Measurements from ENCODE around the gene LRRTM4. TPM values are rescaled to one million over a fixed set of nuclear protein-coding genes. Genes with fewer than 3 reads are reported as not detected.
"Not testable (repeated sequence)": the region's sequence is repeated elsewhere in the genome, so short reads cannot be mapped to it uniquely, and the experiment has no call there.

Gene LRRTM4
- total RNA-seq, 2 experiments from 2014 or later = not detected

DNA sequence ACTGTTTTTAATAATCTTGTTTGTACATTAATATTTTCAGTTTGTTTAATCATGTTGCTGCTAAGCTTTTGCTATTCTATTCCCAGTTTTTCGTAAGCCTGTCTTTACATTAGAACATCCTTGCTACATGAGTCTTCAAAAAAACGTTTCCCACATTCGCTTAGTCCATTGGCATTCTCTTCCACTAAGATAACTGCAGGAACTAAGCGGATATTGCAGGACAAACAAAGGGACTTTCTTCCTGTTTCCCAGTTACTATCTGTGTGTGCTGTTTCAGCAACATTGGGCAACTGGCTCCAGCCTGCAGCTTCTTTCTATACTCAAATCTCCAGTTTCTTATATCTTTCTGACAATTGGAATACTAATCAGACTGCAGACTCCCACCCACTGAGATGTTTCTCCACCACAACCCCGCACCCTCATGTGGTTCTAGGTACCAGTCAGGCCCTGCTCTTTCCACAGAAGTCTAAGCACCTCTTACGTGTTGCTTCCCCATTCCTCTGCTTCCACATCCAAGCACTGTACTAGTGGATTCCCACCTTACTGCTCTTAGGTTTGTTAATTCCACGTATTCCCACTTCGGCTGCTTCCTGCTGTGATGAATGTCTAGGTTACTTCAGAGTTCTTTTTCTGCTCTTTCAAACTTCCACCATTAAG lies 420.3 kb downstream of the LRRTM4 start:
- H4K20me1 ChIP-seq (ENCODE audit: insufficient read depth, low read length) = no peaks in the 10 kb centered on the region
- no peak overlapping the region for H3K27ac ChIP-seq (ENCODE audit: low read depth, low read length, poor library complexity, severe bottlenecking)
- H2AFZ ChIP-seq (ENCODE audit: low read length) = no peak overlapping the region
- intact Hi-C loops (cut with micrococcal nuclease; ENCODE audit: unreplicated experiment) = no loop called here
- no TSS peak for BruUV-seq (replicated peaks)
- no peaks in the 10 kb centered on the region for H3K9me2 ChIP-seq (ENCODE audit: insufficient read depth, low read length)
- POLR2A ChIA-PET = no interaction called here
- no peaks in the 10 kb centered on the region for H3K9me3 ChIP-seq (ENCODE audit: low read length)
- H3K4me2 ChIP-seq (ENCODE audit: low read length) = no peak overlapping the region
- CTCF ChIA-PET (ENCODE audit: unreplicated experiment) = no interaction called here
- TF ChIP-seq, protein P1, sequence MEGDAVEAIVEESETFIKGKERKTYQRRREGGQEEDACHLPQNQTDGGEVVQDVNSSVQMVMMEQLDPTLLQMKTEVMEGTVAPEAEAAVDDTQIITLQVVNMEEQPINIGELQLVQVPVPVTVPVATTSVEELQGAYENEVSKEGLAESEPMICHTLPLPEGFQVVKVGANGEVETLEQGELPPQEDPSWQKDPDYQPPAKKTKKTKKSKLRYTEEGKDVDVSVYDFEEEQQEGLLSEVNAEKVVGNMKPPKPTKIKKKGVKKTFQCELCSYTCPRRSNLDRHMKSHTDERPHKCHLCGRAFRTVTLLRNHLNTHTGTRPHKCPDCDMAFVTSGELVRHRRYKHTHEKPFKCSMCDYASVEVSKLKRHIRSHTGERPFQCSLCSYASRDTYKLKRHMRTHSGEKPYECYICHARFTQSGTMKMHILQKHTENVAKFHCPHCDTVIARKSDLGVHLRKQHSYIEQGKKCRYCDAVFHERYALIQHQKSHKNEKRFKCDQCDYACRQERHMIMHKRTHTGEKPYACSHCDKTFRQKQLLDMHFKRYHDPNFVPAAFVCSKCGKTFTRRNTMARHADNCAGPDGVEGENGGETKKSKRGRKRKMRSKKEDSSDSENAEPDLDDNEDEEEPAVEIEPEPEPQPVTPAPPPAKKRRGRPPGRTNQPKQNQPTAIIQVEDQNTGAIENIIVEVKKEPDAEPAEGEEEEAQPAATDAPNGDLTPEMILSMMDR (conservative IDR thresholded peaks at IDR 0.05; ENCODE audit: low read length) = no peak
- no peak for TF ChIP-seq EZH2phosphoT487 (IDR thresholded peaks at IDR 0.05; ENCODE audit: borderline replicate concordance, low read depth, low read length)
- no peaks in the 10 kb centered on the region for H3K36me3 ChIP-seq (ENCODE audit: insufficient read depth, low read length)
- no peak overlapping the region for H3K4me3 ChIP-seq (ENCODE audit: low read depth, low read length, poor library complexity, severe bottlenecking)
- no peak for DNase-seq (ENCODE audit: low spot score)
- H3K4me1 ChIP-seq (ENCODE audit: insufficient read depth, low read length, poor library complexity, severe bottlenecking) = no peaks in the 10 kb centered on the region
- H3K79me2 ChIP-seq (ENCODE audit: insufficient read depth, low read depth, low read length) = no peaks in the 10 kb centered on the region

DNA sequence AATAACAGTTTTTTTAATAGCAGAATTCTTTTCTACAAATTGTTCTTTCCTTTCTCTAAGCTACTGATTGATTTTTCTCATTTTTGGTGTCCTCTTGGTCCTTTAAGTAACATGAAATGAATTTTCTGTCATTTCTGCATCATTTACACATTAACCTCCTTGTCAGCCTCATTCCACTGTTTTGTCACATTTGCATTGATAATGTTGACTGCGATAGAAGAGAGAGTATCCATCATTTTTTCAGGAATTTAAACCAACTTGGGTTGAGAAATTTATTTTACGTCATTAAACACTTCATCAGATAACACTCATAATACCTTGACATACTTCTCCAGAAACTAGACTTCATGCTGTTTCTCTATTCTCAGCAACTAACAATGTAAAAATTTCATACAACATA lies 422.2 kb downstream of the LRRTM4 start:
- intact Hi-C loops (cut with micrococcal nuclease; ENCODE audit: unreplicated experiment) = no loop called here
- no peak overlapping the region for H2AFZ ChIP-seq (ENCODE audit: low read length)
- H3K79me2 ChIP-seq (ENCODE audit: insufficient read depth, low read depth, low read length) = no peaks in the 10 kb centered on the region
- no peak overlapping the region for H3K4me3 ChIP-seq (ENCODE audit: low read depth, low read length, poor library complexity, severe bottlenecking)
- ChIA-PET CTCF (ENCODE audit: unreplicated experiment) (no interaction called here), POLR2A (interaction anchor here (0.6 kb wide), 1 partner anchor 109 kb away, joined by 3 read pairs; no protein-coding TSS in a partner anchor)
- H3K27ac ChIP-seq (ENCODE audit: low read depth, low read length, poor library complexity, severe bottlenecking) = no peak overlapping the region
- no peaks in the 10 kb centered on the region for H3K36me3 ChIP-seq (ENCODE audit: insufficient read depth, low read length)
- H3K9me2 ChIP-seq (ENCODE audit: insufficient read depth, low read length) = no peaks in the 10 kb centered on the region
- H3K4me1 ChIP-seq (ENCODE audit: insufficient read depth, low read length, poor library complexity, severe bottlenecking) = no peaks in the 10 kb centered on the region
- no peaks in the 10 kb centered on the region for H3K9me3 ChIP-seq (ENCODE audit: low read length)
- no peaks in the 10 kb centered on the region for H4K20me1 ChIP-seq (ENCODE audit: insufficient read depth, low read length)
- no peak for TF ChIP-seq EZH2phosphoT487 (IDR thresholded peaks at IDR 0.05; ENCODE audit: borderline replicate concordance, low read depth, low read length)
- TF ChIP-seq, protein P1 (conservative IDR thresholded peaks at IDR 0.05; ENCODE audit: low read length) = no peak
- no peak overlapping the region for H3K4me2 ChIP-seq (ENCODE audit: low read length)
- no peak for DNase-seq (ENCODE audit: low spot score)
- BruUV-seq (replicated peaks) = no TSS peak

DNA sequence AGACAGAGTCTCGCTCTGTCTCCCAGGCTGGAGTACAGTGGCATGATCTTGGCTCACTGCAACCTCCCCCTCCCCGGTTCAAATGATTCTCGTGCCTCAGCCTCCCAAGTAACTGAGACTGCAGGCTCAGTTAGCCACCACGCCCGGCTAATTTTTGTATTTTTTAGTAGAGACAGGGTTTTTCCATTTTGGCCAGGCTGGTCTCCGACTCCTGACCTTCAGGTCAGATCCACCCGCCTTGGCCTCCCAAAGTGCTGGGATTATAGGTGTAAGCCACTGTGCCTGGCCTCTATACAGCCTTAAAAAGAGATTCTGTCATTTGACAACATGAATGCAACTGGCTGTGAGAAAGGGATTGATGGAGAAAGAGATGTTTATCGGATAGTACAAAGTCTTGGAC lies 426.7 kb downstream of the LRRTM4 start:
- DNase-seq (ENCODE audit: low spot score); POLR2A ChIA-PET; H3K9me2 ChIP-seq (ENCODE audit: insufficient read depth, low read length); H3K4me1 ChIP-seq (ENCODE audit: insufficient read depth, low read length, poor library complexity, severe bottlenecking); intact Hi-C loops (cut with micrococcal nuclease; ENCODE audit: unreplicated experiment); H3K4me3 ChIP-seq (ENCODE audit: low read depth, low read length, poor library complexity, severe bottlenecking); BruUV-seq (replicated peaks); H3K27ac ChIP-seq (ENCODE audit: low read depth, low read length, poor library complexity, severe bottlenecking); H3K4me2 ChIP-seq (ENCODE audit: low read length); H3K9me3 ChIP-seq (ENCODE audit: low read length); H2AFZ ChIP-seq (ENCODE audit: low read length); H3K79me2 ChIP-seq (ENCODE audit: insufficient read depth, low read depth, low read length); H4K20me1 ChIP-seq (ENCODE audit: insufficient read depth, low read length); CTCF ChIA-PET (ENCODE audit: unreplicated experiment); H3K36me3 ChIP-seq (ENCODE audit: insufficient read depth, low read length): not testable (repeated sequence)
